Astrocyte (in vitro differentiated cells and primary cell): ENCODE data around the gene PTX3.

Source experiments
- CTCF ChIP-seq: IDR thresholded peaks from 2 replicates; pipeline ENCODE4 v1.5.1; 2011; ENCODE audit warnings: low read depth, mild to moderate bottlenecking, inconsistent platforms, low read length, moderate library complexity; ENCODE audit not compliant: insufficient read depth
- EZH2 ChIP-seq: IDR thresholded peaks from 2 replicates; pipeline ENCODE4 v1.6.1; 2012; ENCODE audit warnings: mild to moderate bottlenecking, low read length, inconsistent platforms; ENCODE audit not compliant: insufficient read depth

GRCh38 chr3:157390713-157391515 lies 45.7 kb upstream of the PTX3 start:
- TF ChIP-seq CTCF (no peak), EZH2 (no peak)
